Neural cell (in vitro differentiated cells): ENCODE measurements around the gene HPS4.

Source experiments
- EZH2 ChIP-seq: fragments of 200-600, 300-800 bp; shearing (Covaris generic), sonication (generic); IDR thresholded peaks from 2 replicates; pipeline ENCODE4 v1.6.1; 2014; ENCODE audit warnings: antibody characterized with exemption, low read length, borderline replicate concordance, mild to moderate bottlenecking; ENCODE audit not compliant: insufficient read depth, poor library complexity, severe bottlenecking
- TF ChIP-seq, protein P1 (sequence below): fragments of 450-650 bp; IDR thresholded peaks from 2 replicates; pipeline ENCODE4 v1.5.1; 2014; ENCODE audit warnings: antibody characterized with exemption, mild to moderate bottlenecking, moderate library complexity; ENCODE audit not compliant: poor library complexity, severe bottlenecking

DNA sequence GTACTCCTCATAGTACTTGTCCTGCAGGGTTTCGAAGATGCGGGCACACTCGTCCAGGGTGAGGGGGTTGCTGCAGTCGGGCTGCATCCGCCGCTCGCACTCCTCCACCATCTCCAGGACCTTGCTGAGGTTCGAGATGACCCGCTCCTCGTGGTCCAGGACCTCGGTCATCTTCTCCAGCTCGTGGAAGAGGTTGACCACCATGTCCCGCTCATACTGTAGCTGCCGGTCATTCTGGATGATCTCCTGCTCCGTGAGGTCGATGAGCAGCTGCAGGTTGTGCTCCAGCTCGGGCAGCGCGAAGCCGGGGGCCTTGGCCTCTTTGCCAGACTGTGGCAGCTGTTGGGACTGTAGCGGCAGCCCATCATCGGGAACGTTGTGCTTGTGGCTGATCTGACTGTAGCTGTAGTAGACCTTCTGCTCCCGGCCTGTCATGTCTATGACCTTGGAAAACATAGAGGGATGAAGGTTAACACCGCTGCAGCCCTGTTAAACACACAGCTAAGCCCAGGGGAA lies 15.7 kb upstream of the HPS4 start:
- TF ChIP-seq, protein P1, sequence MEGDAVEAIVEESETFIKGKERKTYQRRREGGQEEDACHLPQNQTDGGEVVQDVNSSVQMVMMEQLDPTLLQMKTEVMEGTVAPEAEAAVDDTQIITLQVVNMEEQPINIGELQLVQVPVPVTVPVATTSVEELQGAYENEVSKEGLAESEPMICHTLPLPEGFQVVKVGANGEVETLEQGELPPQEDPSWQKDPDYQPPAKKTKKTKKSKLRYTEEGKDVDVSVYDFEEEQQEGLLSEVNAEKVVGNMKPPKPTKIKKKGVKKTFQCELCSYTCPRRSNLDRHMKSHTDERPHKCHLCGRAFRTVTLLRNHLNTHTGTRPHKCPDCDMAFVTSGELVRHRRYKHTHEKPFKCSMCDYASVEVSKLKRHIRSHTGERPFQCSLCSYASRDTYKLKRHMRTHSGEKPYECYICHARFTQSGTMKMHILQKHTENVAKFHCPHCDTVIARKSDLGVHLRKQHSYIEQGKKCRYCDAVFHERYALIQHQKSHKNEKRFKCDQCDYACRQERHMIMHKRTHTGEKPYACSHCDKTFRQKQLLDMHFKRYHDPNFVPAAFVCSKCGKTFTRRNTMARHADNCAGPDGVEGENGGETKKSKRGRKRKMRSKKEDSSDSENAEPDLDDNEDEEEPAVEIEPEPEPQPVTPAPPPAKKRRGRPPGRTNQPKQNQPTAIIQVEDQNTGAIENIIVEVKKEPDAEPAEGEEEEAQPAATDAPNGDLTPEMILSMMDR = no peak
- TF ChIP-seq EZH2 = no peak
